HepG2 (cell line): ENCODE results near the gene MTFP1. TPM values are rescaled to one million over a fixed set of nuclear protein-coding genes. Genes with fewer than 3 reads are reported as not detected.
A peak's percentile ranks its signal among the peaks of the same experiment; 100 is the strongest.

ENCODE experiments used
- ADNP ChIP-seq: sonication (generic); formaldehyde crosslinking; IDR thresholded peaks from 2 replicates; pipeline ENCODE4 v1.4.0; 2020; ENCODE audit warnings: missing genetic modification reagents
- BCL3 ChIP-seq: sonication (generic); formaldehyde crosslinking; IDR thresholded peaks from 2 replicates; pipeline ENCODE4 v1.5.1; 2020; ENCODE audit warnings: mild to moderate bottlenecking, missing genetic modification reagents, moderate library complexity
- FIP1L1 ChIP-seq: fragments of 200-400 bp; formaldehyde crosslinking; IDR thresholded peaks from 2 replicates; pipeline ENCODE4 v1.6.1; 2018; ENCODE audit warnings: low read depth, mild to moderate bottlenecking, low read length, moderate library complexity, borderline replicate concordance; ENCODE audit not compliant: insufficient read depth
- FLYWCH1 ChIP-seq: sonication (generic); formaldehyde crosslinking; IDR thresholded peaks from 2 replicates; pipeline ENCODE4 v1.8.1; 2023; ENCODE audit warnings: mild to moderate bottlenecking, missing genetic modification reagents
- GLMP ChIP-seq: sonication (generic); formaldehyde crosslinking; IDR thresholded peaks from 2 replicates; pipeline ENCODE4 v1.9.0; 2021; ENCODE audit warnings: missing genetic modification reagents, mild to moderate bottlenecking, borderline replicate concordance
- KDM6A ChIP-seq: IDR thresholded peaks from 2 replicates; pipeline ENCODE4 v1.6.1; 2016; ENCODE audit warnings: low read depth
- NFIC ChIP-seq: IDR thresholded peaks from 2 replicates; pipeline ENCODE4 v1.6.1; 2012; ENCODE audit warnings: mild to moderate bottlenecking, low read length, inconsistent platforms
- PATZ1 ChIP-seq: sonication (generic); formaldehyde crosslinking; IDR thresholded peaks from 2 replicates; pipeline ENCODE4 v1.4.0; 2020; ENCODE audit warnings: missing genetic modification reagents
- PLRG1 ChIP-seq: fragments of 450-650 bp; conservative IDR thresholded peaks from 2 replicates; pipeline ENCODE4 v1.6.1; 2016
- SALL1 ChIP-seq: sonication (generic); formaldehyde crosslinking; IDR thresholded peaks from 2 replicates; pipeline ENCODE4 v1.8.0; 2022; ENCODE audit warnings: mild to moderate bottlenecking, missing genetic modification reagents
- TBL1XR1 ChIP-seq: fragments of 150-350 bp; IDR thresholded peaks from 2 replicates; pipeline ENCODE4 v1.6.1; 2014; ENCODE audit warnings: borderline replicate concordance, low read length; ENCODE audit not compliant: partially characterized antibody
- TBX2 ChIP-seq: sonication (generic); formaldehyde crosslinking; IDR thresholded peaks from 2 replicates; pipeline ENCODE4 v1.5.0; 2020; ENCODE audit warnings: missing genetic modification reagents, mild to moderate bottlenecking, borderline replicate concordance
- ZBTB4 ChIP-seq: sonication (generic); formaldehyde crosslinking; IDR thresholded peaks from 2 replicates; pipeline ENCODE4 v1.4.0; 2020; ENCODE audit warnings: missing genetic modification reagents, mild to moderate bottlenecking, borderline replicate concordance
- ZFP36L2 ChIP-seq: sonication (generic); formaldehyde crosslinking; IDR thresholded peaks from 2 replicates; pipeline ENCODE4 v1.4.0; 2020; ENCODE audit warnings: missing genetic modification reagents
- ZNF446 ChIP-seq: sonication (generic); formaldehyde crosslinking; IDR thresholded peaks from 2 replicates; pipeline ENCODE4 v1.5.0; 2020; ENCODE audit warnings: mild to moderate bottlenecking, missing genetic modification reagents
- ZNF501 ChIP-seq: sonication (generic); formaldehyde crosslinking; IDR thresholded peaks from 2 replicates; pipeline ENCODE4 v1.5.1; 2020; ENCODE audit warnings: mild to moderate bottlenecking, moderate library complexity, missing genetic modification reagents
- ZNF569 ChIP-seq: sonication (generic); formaldehyde crosslinking; IDR thresholded peaks from 2 replicates; pipeline ENCODE4 v1.5.0; 2020; ENCODE audit warnings: mild to moderate bottlenecking, missing genetic modification reagents, moderate library complexity, borderline replicate concordance
- ZNF782 ChIP-seq: sonication (generic); formaldehyde crosslinking; IDR thresholded peaks from 2 replicates; pipeline ENCODE4 v1.4.0; 2020; ENCODE audit warnings: missing genetic modification reagents, mild to moderate bottlenecking, borderline replicate concordance
- polyA plus RNA-seq, 8 experiments: library from polyadenylated mRNA; depleted of rRNA in 3 of 8; stranded (reverse) in 7 of 8; unstranded in 1 of 8; fragments of >200 nt; fragmentation: Illumina TruSeq in 4 of 8; extraction: Trizol in 4 of 8; gene quantifications; 2 replicates each; pipeline versions ENCODE4 v1.2.1 to v1.2.3, GENCODE V29; 2011 to 2016; ENCODE audit warnings: low read depth in 4 of 8, missing spikeins in 1 of 8, mixed read lengths in 1 of 8; ENCODE audit not compliant: insufficient read depth in 1 of 8
- total RNA-seq, 5 experiments: library from RNA; depleted of rRNA; stranded (reverse); fragments of >200 nt; fragmentation: Illumina TruSeq; extraction: Trizol; gene quantifications; 2 replicates each; pipeline ENCODE4 v1.2.3, GENCODE V29; 2016; ENCODE audit warnings: low read depth in 1 of 5

MTFP1 gene
- total and polyA plus RNA-seq, 2 of the 13 experiments (the other 11 are each of a cell fraction or from before 2014, with no cell fraction given) = 29.5 to 45.6 TPM

GRCh38 chr22:30423301-30423958 lies 2.1 kb upstream of the MTFP1 start (continued):
- TF ChIP-seq GLMP = no peak; the same call in 1 of the 2 replicates
- TF ChIP-seq ADNP (CRISPR knock-in tag) = no peak
- TF ChIP-seq TBL1XR1 = no peak
- TF ChIP-seq ZNF501 (CRISPR knock-in tag) = peak; percentile 54; the same call in 1 of the 2 replicates
- TF ChIP-seq ZNF446 (CRISPR knock-in tag) = peak; percentile 80
- no peak for TF ChIP-seq NFIC
- TF ChIP-seq ZNF782 (CRISPR knock-in tag) = peak; percentile 71; the same call in 1 of the 2 replicates
- no peak for TF ChIP-seq SALL1 (CRISPR knock-in tag)
- 0 out of 2 replicates have a peak, but pooled peaks have one; percentile 12 for TF ChIP-seq ZBTB4 (CRISPR knock-in tag)
- TF ChIP-seq ZNF569 (CRISPR knock-in tag) = no peak
- TF ChIP-seq TBX2 (CRISPR knock-in tag) = no peak
- no peak for TF ChIP-seq KDM6A (CRISPR knock-in tag)
- TF ChIP-seq BCL3 = peak; percentile 87; the same call in 1 of the 2 replicates
- no peak for TF ChIP-seq FIP1L1
- TF ChIP-seq FLYWCH1 (CRISPR knock-in tag) = no peak
- TF ChIP-seq ZFP36L2 (CRISPR knock-in tag) = no peak
- no peak for TF ChIP-seq PLRG1
- TF ChIP-seq PATZ1 (CRISPR knock-in tag) = peak; percentile 93
